Measurements from ENCODE around the gene ZNF436.

The ZNF436 gene

DNA sequence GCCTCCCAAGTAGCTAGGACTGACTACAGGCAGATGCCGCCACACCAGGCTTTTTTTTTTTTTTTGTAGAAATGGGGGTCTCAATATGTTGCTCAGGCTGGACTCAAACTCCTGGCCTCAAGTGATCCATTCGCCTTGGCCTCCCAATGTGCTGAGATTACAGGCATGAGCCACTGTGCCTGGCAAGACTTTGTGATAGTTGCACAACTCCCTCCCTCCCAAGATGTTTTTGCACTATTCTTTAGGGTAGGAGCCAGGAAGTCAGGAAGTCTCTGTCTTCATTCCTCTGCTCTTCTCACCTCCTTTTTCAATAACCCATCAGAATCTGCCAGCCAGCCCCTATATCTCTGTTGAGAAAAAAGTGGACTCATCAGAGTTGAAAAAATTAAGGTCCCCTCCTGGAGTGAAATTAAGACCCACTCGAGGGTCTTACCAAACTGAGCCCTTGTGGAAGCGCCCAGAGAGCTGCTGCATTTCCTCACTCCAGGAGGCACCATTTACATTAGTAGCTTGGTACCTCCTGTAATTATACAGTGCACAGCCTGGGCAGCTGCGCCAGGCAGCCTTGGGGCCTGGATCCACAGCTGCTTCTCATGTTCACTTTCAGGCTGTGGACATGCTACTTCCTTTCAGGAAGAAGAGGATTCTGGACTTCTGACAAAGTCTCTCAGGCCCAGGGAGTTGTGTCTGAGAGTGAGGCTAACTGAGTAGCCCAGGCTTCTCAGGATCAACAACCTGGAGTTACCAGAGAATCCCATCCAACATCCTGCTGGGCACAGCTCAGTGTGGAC is 30.9 kb upstream of the ZNF436 start:
- TF ChIP-seq, protein P1, sequence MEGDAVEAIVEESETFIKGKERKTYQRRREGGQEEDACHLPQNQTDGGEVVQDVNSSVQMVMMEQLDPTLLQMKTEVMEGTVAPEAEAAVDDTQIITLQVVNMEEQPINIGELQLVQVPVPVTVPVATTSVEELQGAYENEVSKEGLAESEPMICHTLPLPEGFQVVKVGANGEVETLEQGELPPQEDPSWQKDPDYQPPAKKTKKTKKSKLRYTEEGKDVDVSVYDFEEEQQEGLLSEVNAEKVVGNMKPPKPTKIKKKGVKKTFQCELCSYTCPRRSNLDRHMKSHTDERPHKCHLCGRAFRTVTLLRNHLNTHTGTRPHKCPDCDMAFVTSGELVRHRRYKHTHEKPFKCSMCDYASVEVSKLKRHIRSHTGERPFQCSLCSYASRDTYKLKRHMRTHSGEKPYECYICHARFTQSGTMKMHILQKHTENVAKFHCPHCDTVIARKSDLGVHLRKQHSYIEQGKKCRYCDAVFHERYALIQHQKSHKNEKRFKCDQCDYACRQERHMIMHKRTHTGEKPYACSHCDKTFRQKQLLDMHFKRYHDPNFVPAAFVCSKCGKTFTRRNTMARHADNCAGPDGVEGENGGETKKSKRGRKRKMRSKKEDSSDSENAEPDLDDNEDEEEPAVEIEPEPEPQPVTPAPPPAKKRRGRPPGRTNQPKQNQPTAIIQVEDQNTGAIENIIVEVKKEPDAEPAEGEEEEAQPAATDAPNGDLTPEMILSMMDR (IDR thresholded peaks at IDR 0.05; ENCODE audit: low read depth, low read length): no peak
- 0 out of 2 replicates have a peak, but pooled peaks cover 3% of the 10 kb centered on the region for H3K4me1 ChIP-seq
- no peak for DNase-seq
- H3K27me3 ChIP-seq: no peaks in the 10 kb centered on the region
- no peaks in the 10 kb centered on the region for H3K9me3 ChIP-seq
- H3K4me3 ChIP-seq (ENCODE audit: low read depth, low read length): no peak overlapping the region
- H3K36me3 ChIP-seq: no peaks in the 10 kb centered on the region

DNA sequence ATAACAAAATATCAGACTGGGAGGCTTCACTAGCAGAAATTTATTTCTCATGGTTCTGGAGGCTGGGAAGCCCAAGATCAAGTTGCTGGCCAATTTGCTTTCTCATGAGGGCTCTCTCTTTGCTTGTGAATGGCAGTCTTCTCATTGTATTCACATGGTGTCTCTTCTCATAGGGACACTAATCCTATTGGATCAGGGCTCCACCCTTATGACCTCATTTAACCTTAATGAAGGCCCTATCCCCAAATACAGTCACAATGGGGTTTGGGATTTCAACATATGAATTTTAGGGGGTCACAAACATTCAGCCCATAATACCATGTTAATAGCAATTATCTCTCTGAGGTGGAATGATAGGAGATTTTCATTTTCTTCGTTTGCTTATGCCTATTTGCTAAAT is 29.6 kb upstream of the ZNF436 start:
- peaks cover 9% of the 10 kb centered on the region for H3K4me1 ChIP-seq
- TF ChIP-seq, protein P1 (IDR thresholded peaks at IDR 0.05; ENCODE audit: low read depth, low read length): no peak
- no peaks in the 10 kb centered on the region for H3K9me3 ChIP-seq
- no peaks in the 10 kb centered on the region for H3K27me3 ChIP-seq
- no peak for DNase-seq
- no peaks in the 10 kb centered on the region for H3K36me3 ChIP-seq
- H3K4me3 ChIP-seq (ENCODE audit: low read depth, low read length): no peak overlapping the region

DNA sequence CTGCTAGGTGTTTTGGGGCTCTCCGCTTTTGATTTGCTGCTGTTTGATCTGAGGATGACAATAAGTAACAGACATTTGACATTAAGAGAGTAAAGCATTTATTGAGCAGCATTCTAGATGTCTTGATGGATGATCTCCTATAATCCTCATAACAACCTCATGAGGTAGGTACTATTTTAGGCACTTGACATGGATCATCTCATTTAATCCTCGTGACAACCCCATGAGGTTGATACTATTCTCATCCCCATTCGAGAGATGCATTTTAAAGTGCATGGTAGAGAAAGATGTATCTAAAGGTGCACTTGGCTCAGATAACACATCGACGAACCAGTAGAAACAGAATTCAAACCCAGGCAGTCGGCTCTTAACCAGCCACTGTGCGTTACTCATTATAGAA is 28.3 kb upstream of the ZNF436 start:
- TF ChIP-seq, protein P1 (IDR thresholded peaks at IDR 0.05; ENCODE audit: low read depth, low read length): no peak
- no peaks in the 10 kb centered on the region for H3K36me3 ChIP-seq
- H3K9me3 ChIP-seq: no peaks in the 10 kb centered on the region
- peaks cover 11% of the 10 kb centered on the region for H3K4me1 ChIP-seq
- no peaks in the 10 kb centered on the region for H3K27me3 ChIP-seq
- no peak for DNase-seq
- H3K4me3 ChIP-seq (ENCODE audit: low read depth, low read length): no peak overlapping the region

DNA sequence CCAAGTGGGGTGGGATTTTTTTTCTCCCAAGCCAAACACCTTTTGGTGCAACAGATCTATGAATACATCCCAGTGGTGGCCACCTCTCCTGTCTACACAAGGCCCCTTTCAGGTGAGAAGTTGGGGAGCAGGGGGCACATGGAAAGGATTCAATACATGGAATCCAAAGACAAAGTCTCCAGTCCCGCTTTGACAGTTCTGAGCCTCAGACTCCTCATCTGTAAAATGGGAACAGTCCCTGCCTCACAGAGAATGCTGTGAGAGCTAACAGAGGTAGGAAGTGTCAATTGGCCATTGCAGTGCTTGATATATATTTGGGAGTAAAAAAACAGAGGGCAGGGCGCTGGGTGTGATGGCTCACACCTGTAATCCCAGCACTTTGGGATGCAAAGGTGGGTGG is 26.7 kb upstream of the ZNF436 start:
- DNase-seq: no peak
- Histone ChIP-seq H3K4me3 (ENCODE audit: low read depth, low read length) (no peak overlapping the region), H3K36me3 (no peaks in the 10 kb centered on the region), H3K9me3 (no peaks in the 10 kb centered on the region), H3K27me3 (no peaks in the 10 kb centered on the region), H3K4me1 (peaks cover 11% of the 10 kb centered on the region)
- TF ChIP-seq, protein P1 (IDR thresholded peaks at IDR 0.05; ENCODE audit: low read depth, low read length): no peak

DNA sequence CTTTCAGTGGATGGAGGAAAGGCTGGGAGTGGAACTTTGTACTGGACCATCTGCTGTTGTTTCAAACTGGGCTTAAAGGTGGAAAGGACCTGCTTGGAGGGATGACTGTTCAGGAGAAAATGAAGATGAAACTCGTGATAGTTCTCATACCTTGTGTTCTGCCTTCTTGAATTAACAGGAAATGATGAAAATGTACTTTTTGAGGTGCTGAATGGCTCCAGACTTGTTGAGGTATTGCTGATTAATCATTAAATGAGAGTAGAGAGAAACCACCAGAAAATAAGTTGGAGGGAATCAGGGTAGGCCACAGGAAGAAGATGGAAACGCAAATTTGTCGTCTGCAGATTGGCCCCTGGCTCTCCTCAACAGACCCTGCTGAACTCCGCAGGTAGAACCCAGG is 26.2 kb upstream of the ZNF436 start:
- Histone ChIP-seq H3K4me1 (peaks cover 11% of the 10 kb centered on the region), H3K9me3 (no peaks in the 10 kb centered on the region), H3K36me3 (no peaks in the 10 kb centered on the region), H3K27me3 (no peaks in the 10 kb centered on the region), H3K4me3 (ENCODE audit: low read depth, low read length) (no peak overlapping the region)
- TF ChIP-seq, protein P1 (IDR thresholded peaks at IDR 0.05; ENCODE audit: low read depth, low read length): no peak
- no peak for DNase-seq

DNA sequence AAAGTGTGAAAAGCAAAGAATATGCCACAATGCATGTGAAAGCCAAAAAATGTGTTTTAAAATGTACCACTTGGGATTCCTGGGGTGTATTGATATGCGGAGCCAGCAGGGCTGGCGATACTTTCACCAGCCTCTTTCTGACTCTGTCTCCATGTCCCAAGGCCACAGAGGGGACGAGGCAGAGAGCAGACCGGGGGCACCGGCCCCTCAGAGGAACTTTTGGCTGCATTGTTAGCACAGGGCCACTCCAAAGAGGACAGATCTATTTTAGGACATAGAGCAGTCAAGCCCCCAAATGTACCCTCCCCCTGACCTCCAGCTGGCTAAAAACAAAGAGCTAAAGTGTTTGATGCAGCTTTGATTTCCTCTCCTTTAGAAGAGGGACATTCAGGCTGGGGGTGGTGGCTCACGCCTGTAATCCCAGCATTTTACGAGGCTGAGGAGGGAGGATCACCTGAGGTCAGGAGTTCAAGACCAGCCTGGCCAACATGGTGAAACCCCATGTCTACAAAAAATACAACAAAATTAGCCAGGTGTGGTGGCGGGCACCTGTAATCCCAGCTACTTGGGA is 25.6 kb upstream of the ZNF436 start:
- Histone ChIP-seq H3K4me3 (ENCODE audit: low read depth, low read length) (no peak overlapping the region), H3K27me3 (no peaks in the 10 kb centered on the region), H3K36me3 (no peaks in the 10 kb centered on the region), H3K9me3 (no peaks in the 10 kb centered on the region), H3K4me1 (peaks cover 11% of the 10 kb centered on the region)
- DNase-seq: no peak
- TF ChIP-seq, protein P1 (IDR thresholded peaks at IDR 0.05; ENCODE audit: low read depth, low read length): no peak
